WTC11 (cell line): ENCODE measurements around the gene RUSF1. TPM values are rescaled to one million over a fixed set of nuclear protein-coding genes. Genes with fewer than 3 reads are reported as not detected.

Source experiments
- ATAC-seq: fragments of 200-7000 bp; cut with Tn5 transposase; 2 replicates; pipeline ENCODE4 v1.10.0; 2021; ENCODE audit warnings: mild to moderate bottlenecking, moderate library complexity
- CTCF ChIA-PET: fragments of 300-600 bp; sonication (Branson Sonifier 250); formaldehyde crosslinking; loops from one replicate; lab custom pipeline; 2021; ENCODE audit warnings: antibody characterized with exemption; lab: Charles Lee
- POLR2A ChIA-PET: fragments of 350-600 bp; sonication (Branson Sonifier 250); formaldehyde crosslinking; loops from one replicate; lab custom pipeline; 2021; ENCODE audit warnings: antibody characterized with exemption; lab: Charles Lee
- DNase-seq: peaks from one replicate; pipeline ENCODE4 v3.0.0; 2021; ENCODE audit warnings: low spot score
- H3K27ac Mint-ChIP-seq: 2 replicates; pipeline ENCODE4 v1.8.0; 2021; ENCODE audit warnings: mixed read lengths
- H3K27me3 Mint-ChIP-seq: 2 replicates; pipeline ENCODE4 v1.8.0; 2021; ENCODE audit warnings: low read depth, mild to moderate bottlenecking, moderate library complexity, mixed read lengths
- H3K36me3 Mint-ChIP-seq: 2 replicates; pipeline ENCODE4 v1.8.0; 2021; ENCODE audit warnings: mixed read lengths
- H3K4me1 Mint-ChIP-seq: 2 replicates; pipeline ENCODE4 v1.8.0; 2022; ENCODE audit warnings: mixed read lengths
- H3K4me3 Mint-ChIP-seq: 2 replicates; pipeline ENCODE4 v1.8.0; 2021; ENCODE audit warnings: mild to moderate bottlenecking, moderate library complexity, mixed read lengths
- H3K9me3 Mint-ChIP-seq: 2 replicates; pipeline ENCODE4 v1.8.0; 2021; ENCODE audit warnings: mixed read lengths
- EMX1 ChIP-seq: fragments of 250-450 bp; sonication (Bioruptor Pico); IDR thresholded peaks from 2 replicates; pipeline ENCODE4 v1.8.0; 2021; ENCODE audit warnings: mild to moderate bottlenecking
- ESRRA ChIP-seq: sonication (generic); formaldehyde crosslinking; IDR thresholded peaks from 2 replicates; pipeline ENCODE4 v1.8.1; 2022; ENCODE audit warnings: mild to moderate bottlenecking, missing genetic modification reagents, borderline replicate concordance
- KAT7 ChIP-seq: sonication (generic); formaldehyde crosslinking; IDR thresholded peaks from 2 replicates; pipeline ENCODE4 v1.8.1; 2023; ENCODE audit warnings: missing genetic modification reagents, mild to moderate bottlenecking, borderline replicate concordance
- NR1H2 ChIP-seq: sonication (generic); formaldehyde crosslinking; IDR thresholded peaks from 2 replicates; pipeline ENCODE4 v1.9.0; 2021; ENCODE audit warnings: mild to moderate bottlenecking, moderate library complexity, missing genetic modification reagents
- SMAD4 ChIP-seq: sonication (generic); formaldehyde crosslinking; IDR thresholded peaks from 2 replicates; pipeline ENCODE4 v1.8.0; 2022; ENCODE audit warnings: mild to moderate bottlenecking, missing genetic modification reagents
- TCF7 ChIP-seq: sonication (generic); formaldehyde crosslinking; IDR thresholded peaks from 2 replicates; pipeline ENCODE4 v1.8.0; 2022; ENCODE audit warnings: mild to moderate bottlenecking, low read depth, missing genetic modification reagents, moderate library complexity
- total RNA-seq: library from RNA; stranded (reverse); gene quantifications from 3 replicates; pipeline ENCODE4 v1.2.3, GENCODE V29; 2021
- TF ChIP-seq, protein P1 (sequence below): sonication (generic); formaldehyde crosslinking; IDR thresholded peaks from 2 replicates; pipeline ENCODE4 v1.8.0; 2023; ENCODE audit warnings: mild to moderate bottlenecking, missing genetic modification reagents
- TF ChIP-seq, protein P2 (sequence below): sonication (generic); formaldehyde crosslinking; IDR thresholded peaks from 2 replicates; pipeline ENCODE4 v1.8.0; 2023; ENCODE audit warnings: missing genetic modification reagents, mild to moderate bottlenecking, borderline replicate concordance
- TF ChIP-seq, protein P3 (sequence below): sonication (generic); formaldehyde crosslinking; IDR thresholded peaks from 2 replicates; pipeline ENCODE4 v1.8.0; 2022; ENCODE audit warnings: mild to moderate bottlenecking, missing genetic modification reagents
- TF ChIP-seq, protein P4 (sequence below): sonication (generic); formaldehyde crosslinking; IDR thresholded peaks from 2 replicates; pipeline ENCODE4 v1.8.1; 2023; ENCODE audit warnings: mild to moderate bottlenecking, missing genetic modification reagents, moderate library complexity
- TF ChIP-seq, protein P5 (sequence below): sonication (generic); formaldehyde crosslinking; IDR thresholded peaks from 2 replicates; pipeline ENCODE4 v1.8.0; 2022; ENCODE audit warnings: mild to moderate bottlenecking, missing genetic modification reagents
- TF ChIP-seq, protein P6 (sequence below): sonication (generic); formaldehyde crosslinking; IDR thresholded peaks from 2 replicates; pipeline ENCODE4 v1.8.1; 2023; ENCODE audit warnings: mild to moderate bottlenecking, missing genetic modification reagents, borderline replicate concordance
- TF ChIP-seq, protein P7 (sequence below): fragments of 250-450 bp; sonication (Bioruptor Pico); IDR thresholded peaks from 2 replicates; pipeline ENCODE4 v1.8.0; 2021; ENCODE audit warnings: mild to moderate bottlenecking
- TF ChIP-seq, protein P8 (sequence below): sonication (generic); formaldehyde crosslinking; conservative IDR thresholded peaks from 2 replicates; pipeline ENCODE4 v1.8.1; 2022; ENCODE audit warnings: mild to moderate bottlenecking, missing genetic modification reagents

RUSF1 gene
- total RNA-seq, 1 experiment from 2014 or later = 35.9 TPM

DNA sequence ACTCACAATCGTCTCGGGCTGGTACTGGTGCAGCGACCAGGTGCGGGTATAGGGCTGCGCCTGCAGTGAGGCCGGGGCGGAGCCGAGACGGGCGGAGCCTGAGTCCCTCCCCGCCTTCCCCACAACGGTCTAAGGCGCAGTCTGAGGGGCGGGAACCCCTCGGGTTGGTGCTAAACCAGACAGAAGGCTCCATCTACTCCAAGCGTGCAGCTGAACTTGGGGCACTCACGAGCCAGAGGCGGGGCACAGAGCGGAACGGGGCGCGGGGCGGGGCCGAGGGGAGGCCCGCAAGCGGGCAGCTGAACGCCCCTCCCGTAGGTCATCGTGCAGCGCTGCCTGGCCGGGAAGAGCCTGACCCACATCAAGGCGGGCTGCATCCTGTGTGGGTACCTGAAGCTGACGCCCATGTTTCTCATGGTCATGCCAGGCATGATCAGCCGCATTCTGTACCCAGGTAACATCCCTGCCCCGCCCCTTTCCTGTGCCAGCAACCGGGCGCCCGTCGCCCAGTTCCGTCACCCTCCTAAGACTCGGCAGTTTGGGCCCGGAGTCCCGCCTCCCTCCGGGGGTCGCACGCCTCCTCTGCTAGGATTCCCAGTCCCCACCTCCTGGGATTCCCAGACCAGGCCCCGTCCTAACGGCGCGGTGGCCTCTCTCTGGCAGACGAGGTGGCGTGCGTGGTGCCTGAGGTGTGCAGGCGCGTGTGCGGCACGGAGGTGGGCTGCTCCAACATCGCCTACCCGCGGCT is 20.3 kb downstream of the RUSF1 start (continued):
- TF ChIP-seq, protein P1, sequence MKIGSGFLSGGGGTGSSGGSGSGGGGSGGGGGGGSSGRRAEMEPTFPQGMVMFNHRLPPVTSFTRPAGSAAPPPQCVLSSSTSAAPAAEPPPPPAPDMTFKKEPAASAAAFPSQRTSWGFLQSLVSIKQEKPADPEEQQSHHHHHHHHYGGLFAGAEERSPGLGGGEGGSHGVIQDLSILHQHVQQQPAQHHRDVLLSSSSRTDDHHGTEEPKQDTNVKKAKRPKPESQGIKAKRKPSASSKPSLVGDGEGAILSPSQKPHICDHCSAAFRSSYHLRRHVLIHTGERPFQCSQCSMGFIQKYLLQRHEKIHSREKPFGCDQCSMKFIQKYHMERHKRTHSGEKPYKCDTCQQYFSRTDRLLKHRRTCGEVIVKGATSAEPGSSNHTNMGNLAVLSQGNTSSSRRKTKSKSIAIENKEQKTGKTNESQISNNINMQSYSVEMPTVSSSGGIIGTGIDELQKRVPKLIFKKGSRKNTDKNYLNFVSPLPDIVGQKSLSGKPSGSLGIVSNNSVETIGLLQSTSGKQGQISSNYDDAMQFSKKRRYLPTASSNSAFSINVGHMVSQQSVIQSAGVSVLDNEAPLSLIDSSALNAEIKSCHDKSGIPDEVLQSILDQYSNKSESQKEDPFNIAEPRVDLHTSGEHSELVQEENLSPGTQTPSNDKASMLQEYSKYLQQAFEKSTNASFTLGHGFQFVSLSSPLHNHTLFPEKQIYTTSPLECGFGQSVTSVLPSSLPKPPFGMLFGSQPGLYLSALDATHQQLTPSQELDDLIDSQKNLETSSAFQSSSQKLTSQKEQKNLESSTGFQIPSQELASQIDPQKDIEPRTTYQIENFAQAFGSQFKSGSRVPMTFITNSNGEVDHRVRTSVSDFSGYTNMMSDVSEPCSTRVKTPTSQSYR (CRISPR knock-in tag) = 0 out of 2 replicates have a peak, but pooled peaks have one; percentile 21
- TF ChIP-seq, protein P2, sequence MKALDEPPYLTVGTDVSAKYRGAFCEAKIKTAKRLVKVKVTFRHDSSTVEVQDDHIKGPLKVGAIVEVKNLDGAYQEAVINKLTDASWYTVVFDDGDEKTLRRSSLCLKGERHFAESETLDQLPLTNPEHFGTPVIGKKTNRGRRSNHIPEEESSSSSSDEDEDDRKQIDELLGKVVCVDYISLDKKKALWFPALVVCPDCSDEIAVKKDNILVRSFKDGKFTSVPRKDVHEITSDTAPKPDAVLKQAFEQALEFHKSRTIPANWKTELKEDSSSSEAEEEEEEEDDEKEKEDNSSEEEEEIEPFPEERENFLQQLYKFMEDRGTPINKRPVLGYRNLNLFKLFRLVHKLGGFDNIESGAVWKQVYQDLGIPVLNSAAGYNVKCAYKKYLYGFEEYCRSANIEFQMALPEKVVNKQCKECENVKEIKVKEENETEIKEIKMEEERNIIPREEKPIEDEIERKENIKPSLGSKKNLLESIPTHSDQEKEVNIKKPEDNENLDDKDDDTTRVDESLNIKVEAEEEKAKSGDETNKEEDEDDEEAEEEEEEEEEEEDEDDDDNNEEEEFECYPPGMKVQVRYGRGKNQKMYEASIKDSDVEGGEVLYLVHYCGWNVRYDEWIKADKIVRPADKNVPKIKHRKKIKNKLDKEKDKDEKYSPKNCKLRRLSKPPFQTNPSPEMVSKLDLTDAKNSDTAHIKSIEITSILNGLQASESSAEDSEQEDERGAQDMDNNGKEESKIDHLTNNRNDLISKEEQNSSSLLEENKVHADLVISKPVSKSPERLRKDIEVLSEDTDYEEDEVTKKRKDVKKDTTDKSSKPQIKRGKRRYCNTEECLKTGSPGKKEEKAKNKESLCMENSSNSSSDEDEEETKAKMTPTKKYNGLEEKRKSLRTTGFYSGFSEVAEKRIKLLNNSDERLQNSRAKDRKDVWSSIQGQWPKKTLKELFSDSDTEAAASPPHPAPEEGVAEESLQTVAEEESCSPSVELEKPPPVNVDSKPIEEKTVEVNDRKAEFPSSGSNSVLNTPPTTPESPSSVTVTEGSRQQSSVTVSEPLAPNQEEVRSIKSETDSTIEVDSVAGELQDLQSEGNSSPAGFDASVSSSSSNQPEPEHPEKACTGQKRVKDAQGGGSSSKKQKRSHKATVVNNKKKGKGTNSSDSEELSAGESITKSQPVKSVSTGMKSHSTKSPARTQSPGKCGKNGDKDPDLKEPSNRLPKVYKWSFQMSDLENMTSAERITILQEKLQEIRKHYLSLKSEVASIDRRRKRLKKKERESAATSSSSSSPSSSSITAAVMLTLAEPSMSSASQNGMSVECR = 0 out of 2 replicates have a peak, but pooled peaks have one; percentile 39
- 0 out of 2 replicates have a peak, but pooled peaks have one; percentile 53 for TF ChIP-seq KAT7
- peak; percentile 66; the same call in 1 of the 2 replicates for TF ChIP-seq NR1H2 (CRISPR knock-in tag)
- TF ChIP-seq, protein P3, sequence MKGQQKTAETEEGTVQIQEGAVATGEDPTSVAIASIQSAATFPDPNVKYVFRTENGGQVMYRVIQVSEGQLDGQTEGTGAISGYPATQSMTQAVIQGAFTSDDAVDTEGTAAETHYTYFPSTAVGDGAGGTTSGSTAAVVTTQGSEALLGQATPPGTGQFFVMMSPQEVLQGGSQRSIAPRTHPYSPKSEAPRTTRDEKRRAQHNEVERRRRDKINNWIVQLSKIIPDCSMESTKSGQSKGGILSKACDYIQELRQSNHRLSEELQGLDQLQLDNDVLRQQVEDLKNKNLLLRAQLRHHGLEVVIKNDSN = peak; percentile 50; the same call in 1 of the 2 replicates
- TF ChIP-seq, protein P4, sequence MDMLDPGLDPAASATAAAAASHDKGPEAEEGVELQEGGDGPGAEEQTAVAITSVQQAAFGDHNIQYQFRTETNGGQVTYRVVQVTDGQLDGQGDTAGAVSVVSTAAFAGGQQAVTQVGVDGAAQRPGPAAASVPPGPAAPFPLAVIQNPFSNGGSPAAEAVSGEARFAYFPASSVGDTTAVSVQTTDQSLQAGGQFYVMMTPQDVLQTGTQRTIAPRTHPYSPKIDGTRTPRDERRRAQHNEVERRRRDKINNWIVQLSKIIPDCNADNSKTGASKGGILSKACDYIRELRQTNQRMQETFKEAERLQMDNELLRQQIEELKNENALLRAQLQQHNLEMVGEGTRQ (CRISPR knock-in tag) = peak; percentile 12; the same call in 1 of the 2 replicates
- TF ChIP-seq EMX1 = no peak
- TF ChIP-seq SMAD4 (CRISPR knock-in tag) = 0 out of 2 replicates have a peak, but pooled peaks have one; percentile 49

DNA sequence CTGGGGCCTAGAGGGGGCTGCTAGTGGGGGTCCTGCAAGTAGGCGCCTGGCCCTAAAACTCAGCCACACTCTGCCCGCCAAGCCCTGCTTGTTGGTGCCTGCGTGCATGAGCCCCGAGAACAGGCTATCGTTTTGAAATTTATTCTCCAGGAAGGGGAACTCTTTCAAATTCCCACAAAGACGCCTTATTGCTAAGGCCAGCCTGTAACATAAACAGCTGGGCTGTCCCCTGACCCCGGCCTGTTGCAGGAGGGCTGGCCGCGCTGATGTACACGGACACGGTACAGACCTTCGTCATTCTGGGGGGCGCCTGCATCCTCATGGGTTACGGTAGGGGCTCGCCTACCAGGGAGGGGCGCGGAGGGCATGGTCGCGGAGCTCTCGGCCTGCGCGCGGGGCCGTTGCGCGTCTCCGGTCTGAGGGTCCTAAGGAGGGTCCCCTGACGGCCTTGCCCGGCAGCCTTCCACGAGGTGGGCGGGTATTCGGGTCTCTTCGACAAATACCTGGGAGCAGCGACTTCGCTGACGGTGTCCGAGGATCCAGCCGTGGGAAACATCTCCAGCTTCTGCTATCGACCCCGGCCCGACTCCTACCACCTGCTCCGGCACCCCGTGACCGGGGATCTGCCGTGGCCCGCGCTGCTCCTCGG is 21.0 kb downstream of the RUSF1 start:
- CTCF ChIA-PET = interaction anchor here (1.0 to 3.1 kb wide), 9 partner anchors 10 to 227 kb away, joined by 3 to 26 read pairs (median 6); partner anchors contain the start of gene ARMC5
- POLR2A ChIA-PET = interaction anchor here (1.0 to 1.8 kb wide), 5 partner anchors 9 to 227 kb away, joined by 3 to 8 read pairs (median 4); no protein-coding TSS in a partner anchor
- ATAC-seq = peak; percentile 3
- peaks cover 80% of the 10 kb centered on the region for H3K27me3 Mint-ChIP-seq
- DNase-seq = no peak
- peaks cover 8% of the 10 kb centered on the region for H3K4me1 Mint-ChIP-seq
- H3K36me3 Mint-ChIP-seq = peaks cover 4% of the 10 kb centered on the region; the same call in 1 of the 2 replicates
- no peaks in the 10 kb centered on the region for H3K9me3 Mint-ChIP-seq
- no peak overlapping the region for H3K27ac Mint-ChIP-seq
- H3K4me3 Mint-ChIP-seq = peak overlapping the region; percentile 78
- TF ChIP-seq, protein P3 = no peak; the same call in 1 of the 2 replicates
- TF ChIP-seq, protein P5, sequence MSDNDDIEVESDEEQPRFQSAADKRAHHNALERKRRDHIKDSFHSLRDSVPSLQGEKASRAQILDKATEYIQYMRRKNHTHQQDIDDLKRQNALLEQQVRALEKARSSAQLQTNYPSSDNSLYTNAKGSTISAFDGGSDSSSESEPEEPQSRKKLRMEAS (CRISPR knock-in tag) = peak; percentile 33; the same call in 1 of the 2 replicates
- TF ChIP-seq ESRRA (CRISPR knock-in tag) (no peak), KAT7 (no peak), TCF7 (no peak)
- TF ChIP-seq, protein P4 (CRISPR knock-in tag) = 0 out of 2 replicates have a peak, but pooled peaks have one; percentile 18
- TF ChIP-seq, protein P6, sequence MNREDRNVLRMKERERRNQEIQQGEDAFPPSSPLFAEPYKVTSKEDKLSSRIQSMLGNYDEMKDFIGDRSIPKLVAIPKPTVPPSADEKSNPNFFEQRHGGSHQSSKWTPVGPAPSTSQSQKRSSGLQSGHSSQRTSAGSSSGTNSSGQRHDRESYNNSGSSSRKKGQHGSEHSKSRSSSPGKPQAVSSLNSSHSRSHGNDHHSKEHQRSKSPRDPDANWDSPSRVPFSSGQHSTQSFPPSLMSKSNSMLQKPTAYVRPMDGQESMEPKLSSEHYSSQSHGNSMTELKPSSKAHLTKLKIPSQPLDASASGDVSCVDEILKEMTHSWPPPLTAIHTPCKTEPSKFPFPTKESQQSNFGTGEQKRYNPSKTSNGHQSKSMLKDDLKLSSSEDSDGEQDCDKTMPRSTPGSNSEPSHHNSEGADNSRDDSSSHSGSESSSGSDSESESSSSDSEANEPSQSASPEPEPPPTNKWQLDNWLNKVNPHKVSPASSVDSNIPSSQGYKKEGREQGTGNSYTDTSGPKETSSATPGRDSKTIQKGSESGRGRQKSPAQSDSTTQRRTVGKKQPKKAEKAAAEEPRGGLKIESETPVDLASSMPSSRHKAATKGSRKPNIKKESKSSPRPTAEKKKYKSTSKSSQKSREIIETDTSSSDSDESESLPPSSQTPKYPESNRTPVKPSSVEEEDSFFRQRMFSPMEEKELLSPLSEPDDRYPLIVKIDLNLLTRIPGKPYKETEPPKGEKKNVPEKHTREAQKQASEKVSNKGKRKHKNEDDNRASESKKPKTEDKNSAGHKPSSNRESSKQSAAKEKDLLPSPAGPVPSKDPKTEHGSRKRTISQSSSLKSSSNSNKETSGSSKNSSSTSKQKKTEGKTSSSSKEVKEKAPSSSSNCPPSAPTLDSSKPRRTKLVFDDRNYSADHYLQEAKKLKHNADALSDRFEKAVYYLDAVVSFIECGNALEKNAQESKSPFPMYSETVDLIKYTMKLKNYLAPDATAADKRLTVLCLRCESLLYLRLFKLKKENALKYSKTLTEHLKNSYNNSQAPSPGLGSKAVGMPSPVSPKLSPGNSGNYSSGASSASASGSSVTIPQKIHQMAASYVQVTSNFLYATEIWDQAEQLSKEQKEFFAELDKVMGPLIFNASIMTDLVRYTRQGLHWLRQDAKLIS (CRISPR knock-in tag) = no peak
- TF ChIP-seq, protein P7, sequence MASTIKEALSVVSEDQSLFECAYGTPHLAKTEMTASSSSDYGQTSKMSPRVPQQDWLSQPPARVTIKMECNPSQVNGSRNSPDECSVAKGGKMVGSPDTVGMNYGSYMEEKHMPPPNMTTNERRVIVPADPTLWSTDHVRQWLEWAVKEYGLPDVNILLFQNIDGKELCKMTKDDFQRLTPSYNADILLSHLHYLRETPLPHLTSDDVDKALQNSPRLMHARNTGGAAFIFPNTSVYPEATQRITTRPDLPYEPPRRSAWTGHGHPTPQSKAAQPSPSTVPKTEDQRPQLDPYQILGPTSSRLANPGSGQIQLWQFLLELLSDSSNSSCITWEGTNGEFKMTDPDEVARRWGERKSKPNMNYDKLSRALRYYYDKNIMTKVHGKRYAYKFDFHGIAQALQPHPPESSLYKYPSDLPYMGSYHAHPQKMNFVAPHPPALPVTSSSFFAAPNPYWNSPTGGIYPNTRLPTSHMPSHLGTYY (CRISPR knock-in tag) = no peak
- TF ChIP-seq, protein P8, sequence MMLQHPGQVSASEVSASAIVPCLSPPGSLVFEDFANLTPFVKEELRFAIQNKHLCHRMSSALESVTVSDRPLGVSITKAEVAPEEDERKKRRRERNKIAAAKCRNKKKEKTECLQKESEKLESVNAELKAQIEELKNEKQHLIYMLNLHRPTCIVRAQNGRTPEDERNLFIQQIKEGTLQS (CRISPR knock-in tag) = no peak
